Fibroblast of lung (primary cell): Measurements from ENCODE around the gene TNFRSF11A.

Experiments
- EZH2 ChIP-seq: IDR thresholded peaks from 2 replicates; pipeline ENCODE4 v1.5.1; 2012; ENCODE audit warnings: low read length, control low read depth, mild to moderate bottlenecking; ENCODE audit errors: missing control alignments
- TF ChIP-seq, protein P1 (sequence below), 2 donors: IDR thresholded peaks in 1 of 2; conservative IDR thresholded peaks in 1 of 2; 1 replicate in 1 of 2; 2 replicates in 1 of 2; pipeline ENCODE4 v1.5.1; 2011 to 2012; ENCODE audit warnings: low read length in 2 of 2, control low read depth in 1 of 2, inconsistent platforms in 1 of 2, low read depth in 1 of 2, mild to moderate bottlenecking in 1 of 2

DNA sequence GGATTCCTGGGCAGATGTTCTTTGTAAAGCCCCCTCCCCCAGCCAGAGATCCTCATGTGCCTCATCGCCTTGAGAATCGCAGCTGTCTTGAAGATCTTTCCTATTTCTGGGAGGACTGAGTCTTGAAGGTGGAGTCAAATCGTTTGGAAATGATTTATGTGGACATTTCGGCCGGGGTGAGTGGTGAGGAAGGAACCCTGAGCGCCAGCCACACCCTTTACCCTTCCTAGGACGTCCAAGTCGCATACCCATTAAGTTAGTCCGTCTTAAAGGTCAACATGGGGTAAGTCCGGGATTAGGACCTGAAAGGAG is 112.9 kb downstream of the TNFRSF11A start:
- TF ChIP-seq, protein P1, sequence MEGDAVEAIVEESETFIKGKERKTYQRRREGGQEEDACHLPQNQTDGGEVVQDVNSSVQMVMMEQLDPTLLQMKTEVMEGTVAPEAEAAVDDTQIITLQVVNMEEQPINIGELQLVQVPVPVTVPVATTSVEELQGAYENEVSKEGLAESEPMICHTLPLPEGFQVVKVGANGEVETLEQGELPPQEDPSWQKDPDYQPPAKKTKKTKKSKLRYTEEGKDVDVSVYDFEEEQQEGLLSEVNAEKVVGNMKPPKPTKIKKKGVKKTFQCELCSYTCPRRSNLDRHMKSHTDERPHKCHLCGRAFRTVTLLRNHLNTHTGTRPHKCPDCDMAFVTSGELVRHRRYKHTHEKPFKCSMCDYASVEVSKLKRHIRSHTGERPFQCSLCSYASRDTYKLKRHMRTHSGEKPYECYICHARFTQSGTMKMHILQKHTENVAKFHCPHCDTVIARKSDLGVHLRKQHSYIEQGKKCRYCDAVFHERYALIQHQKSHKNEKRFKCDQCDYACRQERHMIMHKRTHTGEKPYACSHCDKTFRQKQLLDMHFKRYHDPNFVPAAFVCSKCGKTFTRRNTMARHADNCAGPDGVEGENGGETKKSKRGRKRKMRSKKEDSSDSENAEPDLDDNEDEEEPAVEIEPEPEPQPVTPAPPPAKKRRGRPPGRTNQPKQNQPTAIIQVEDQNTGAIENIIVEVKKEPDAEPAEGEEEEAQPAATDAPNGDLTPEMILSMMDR (conservative IDR thresholded peaks at IDR 0.05 in 1 of 2, IDR thresholded peaks at IDR 0.05 in 1 of 2; ENCODE audit: low read depth in 1 of 2, low read length in 2 of 2), result no peak
- TF ChIP-seq EZH2, result no peak
